Subcutaneous adipose tissue (tissue), 4 donors: ENCODE measurements around the gene PARD3. TPM values are rescaled to one million over a fixed set of nuclear protein-coding genes. Genes with fewer than 3 reads are reported as not detected.

Source experiments
- CTCF ChIP-seq: fragments of 450-650 bp; IDR thresholded peaks from one replicate; pipeline ENCODE4 v1.5.1; 2016; ENCODE audit warnings: low read depth, mild to moderate bottlenecking, control low read depth, antibody characterized with exemption, moderate library complexity
- total RNA-seq, 4 donors: library from RNA; depleted of rRNA; stranded (reverse); fragments of >200 nt; gene quantifications; one replicate each; pipeline ENCODE4 v1.1.0, GENCODE V29; 2016

PARD3 gene
- total RNA-seq, 4 donors from 2014 or later, result 39.4 to 70.3 (median 45.0) TPM

GRCh38 chr10:34786464-34786863 is 28.6 kb downstream of the PARD3 start:
- no peak for TF ChIP-seq CTCF

GRCh38 chr10:34781711-34782110 is 33.4 kb downstream of the PARD3 start:
- no peak for TF ChIP-seq CTCF

- no peak for TF ChIP-seq CTCF
These were observed 34.2 kb downstream of the PARD3 start for GRCh38 chr10:34780818-34781380.

GRCh38 chr10:34778237-34778636 is 36.9 kb downstream of the PARD3 start:
- no peak for TF ChIP-seq CTCF

GRCh38 chr10:34776090-34776690 is 38.9 kb downstream of the PARD3 start:
- TF ChIP-seq CTCF, result no peak

- TF ChIP-seq CTCF, result no peak
These were observed 40.0 kb downstream of the PARD3 start for GRCh38 chr10:34775044-34775637.

- no peak for TF ChIP-seq CTCF
These were observed 41.2 kb downstream of the PARD3 start for GRCh38 chr10:34773636-34774630.
